GM18867 (cell line): ENCODE measurements around the gene RNMT.
A peak's percentile ranks its signal among the peaks of the same experiment; 100 is the strongest.

Source experiments
- ATAC-seq: cut with Tn5 transposase; IDR thresholded peaks from one replicate; pipeline ENCODE4 v1.9.1; 2021; ENCODE audit warnings: mild to moderate bottlenecking, moderate library complexity; ENCODE audit not compliant: unreplicated experiment

The RNMT gene

GRCh38 chr18:13809531-13810255 lies 83.2 kb downstream of the RNMT start:
- no peak for ATAC-seq

GRCh38 chr18:13810950-13811485 lies 84.5 kb downstream of the RNMT start:
- ATAC-seq = no peak

GRCh38 chr18:13811993-13812392 lies 85.5 kb downstream of the RNMT start:
- peak; percentile 64 for ATAC-seq

- ATAC-seq = peak; percentile 89
Measured at GRCh38 chr18:13813271-13813849, 86.9 kb downstream of the RNMT start.
